Keratinocyte (primary cell): ENCODE results near the gene PSMA4.

Source experiments
- EZH2 ChIP-seq: IDR thresholded peaks from one replicate; pipeline ENCODE4 v1.6.1; 2012; ENCODE audit warnings: inconsistent platforms, mild to moderate bottlenecking, low read length, moderate library complexity
- TF ChIP-seq, protein P1 (sequence below), 3 experiments: IDR thresholded peaks in 1 of 3; conservative IDR thresholded peaks in 1 of 3; optimal IDR thresholded peaks in 1 of 3; 2 replicates in 2 of 3; 3 replicates in 1 of 3; pipeline versions ENCODE3 to v1.5.1; 2011; ENCODE audit warnings: low read length in 3 of 3, mild to moderate bottlenecking in 3 of 3, moderate library complexity in 2 of 3, control low read depth in 1 of 3, inconsistent platforms in 1 of 3; ENCODE audit not compliant: insufficient read depth in 2 of 3; ENCODE audit errors: extremely low read depth in 1 of 3

DNA sequence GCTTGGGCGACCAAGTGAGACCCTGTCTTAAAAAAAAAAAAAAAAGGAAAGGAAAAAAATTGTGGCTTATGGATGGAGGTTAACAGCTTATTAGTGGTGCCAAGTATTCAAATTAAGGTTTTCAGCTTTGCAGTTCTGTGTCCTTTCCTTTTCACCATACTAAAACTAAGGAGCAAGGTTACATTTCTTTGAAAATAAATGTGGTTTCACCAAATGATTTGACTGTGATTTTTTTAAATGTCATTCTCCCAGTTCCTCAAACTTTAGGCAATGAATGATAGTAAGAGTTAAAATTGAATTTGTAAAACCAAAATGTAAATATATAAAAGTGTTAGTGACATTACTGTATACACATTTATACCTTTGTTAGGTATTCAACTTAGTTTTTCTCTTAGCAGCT, 34.7 kb downstream of the PSMA4 start:
- TF ChIP-seq, protein P1, sequence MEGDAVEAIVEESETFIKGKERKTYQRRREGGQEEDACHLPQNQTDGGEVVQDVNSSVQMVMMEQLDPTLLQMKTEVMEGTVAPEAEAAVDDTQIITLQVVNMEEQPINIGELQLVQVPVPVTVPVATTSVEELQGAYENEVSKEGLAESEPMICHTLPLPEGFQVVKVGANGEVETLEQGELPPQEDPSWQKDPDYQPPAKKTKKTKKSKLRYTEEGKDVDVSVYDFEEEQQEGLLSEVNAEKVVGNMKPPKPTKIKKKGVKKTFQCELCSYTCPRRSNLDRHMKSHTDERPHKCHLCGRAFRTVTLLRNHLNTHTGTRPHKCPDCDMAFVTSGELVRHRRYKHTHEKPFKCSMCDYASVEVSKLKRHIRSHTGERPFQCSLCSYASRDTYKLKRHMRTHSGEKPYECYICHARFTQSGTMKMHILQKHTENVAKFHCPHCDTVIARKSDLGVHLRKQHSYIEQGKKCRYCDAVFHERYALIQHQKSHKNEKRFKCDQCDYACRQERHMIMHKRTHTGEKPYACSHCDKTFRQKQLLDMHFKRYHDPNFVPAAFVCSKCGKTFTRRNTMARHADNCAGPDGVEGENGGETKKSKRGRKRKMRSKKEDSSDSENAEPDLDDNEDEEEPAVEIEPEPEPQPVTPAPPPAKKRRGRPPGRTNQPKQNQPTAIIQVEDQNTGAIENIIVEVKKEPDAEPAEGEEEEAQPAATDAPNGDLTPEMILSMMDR (optimal IDR thresholded peaks at IDR 0.05 in 1 of 3, IDR thresholded peaks at IDR 0.05 in 1 of 3, conservative IDR thresholded peaks at IDR 0.05 in 1 of 3; ENCODE audit: extremely low read depth in 1 of 3, insufficient read depth in 2 of 3, low read length in 3 of 3): no peak
- no peak for TF ChIP-seq EZH2
